Right hindlimb (tissue), 1 donor: Measurements from ENCODE around the gene RAI1.

Source experiments
- DNase-seq: peaks from one replicate; pipeline ENCODE4 v3.0.0-alpha.2; 2018

Gene RAI1

GRCh38 chr17:17752089-17752820, 71.0 kb downstream of the RAI1 start:
- peak; percentile 98 for DNase-seq

- peak; percentile 46 for DNase-seq
Observed at GRCh38 chr17:17752821-17753321, 71.6 kb downstream of the RAI1 start.

GRCh38 chr17:17754719-17755686, 73.7 kb downstream of the RAI1 start:
- no peak for DNase-seq

- DNase-seq, result no peak
Observed at GRCh38 chr17:17755715-17756114, 74.5 kb downstream of the RAI1 start.

- no peak for DNase-seq
Observed at GRCh38 chr17:17757391-17757791, 76.1 kb downstream of the RAI1 start.

GRCh38 chr17:17757956-17758845, 76.9 kb downstream of the RAI1 start:
- DNase-seq, result no peak

- no peak for DNase-seq
Observed at GRCh38 chr17:17758941-17759563, 77.8 kb downstream of the RAI1 start.

- DNase-seq, result no peak
Observed at GRCh38 chr17:17760350-17760749, 79.1 kb downstream of the RAI1 start.

GRCh38 chr17:17760872-17761550, 79.8 kb downstream of the RAI1 start:
- no peak for DNase-seq

- DNase-seq, result no peak
Observed at GRCh38 chr17:17761894-17762743, 80.9 kb downstream of the RAI1 start.

GRCh38 chr17:17762744-17763105, 81.5 kb downstream of the RAI1 start:
- DNase-seq, result no peak

- no peak for DNase-seq
Observed at GRCh38 chr17:17763136-17763535, 81.9 kb downstream of the RAI1 start.

- no peak for DNase-seq
Observed at GRCh38 chr17:17763734-17764133, 82.5 kb downstream of the RAI1 start.

- DNase-seq, result no peak
Observed at GRCh38 chr17:17765359-17766076, 84.3 kb downstream of the RAI1 start.

GRCh38 chr17:17766077-17766743, 85.0 kb downstream of the RAI1 start:
- DNase-seq, result peak; percentile 73

- no peak for DNase-seq
Observed at GRCh38 chr17:17766744-17767120, 85.5 kb downstream of the RAI1 start.

GRCh38 chr17:17767154-17767869, 86.1 kb downstream of the RAI1 start:
- no peak for DNase-seq

GRCh38 chr17:17767887-17768418, 86.7 kb downstream of the RAI1 start:
- DNase-seq, result no peak
